ENCODE results near the gene LPAR2. TPM values are rescaled to one million over a fixed set of nuclear protein-coding genes. Genes with fewer than 3 reads are reported as not detected.

LPAR2 gene
- polyA plus RNA-seq, 1 donor from 2014 or later: 77.1 TPM

DNA sequence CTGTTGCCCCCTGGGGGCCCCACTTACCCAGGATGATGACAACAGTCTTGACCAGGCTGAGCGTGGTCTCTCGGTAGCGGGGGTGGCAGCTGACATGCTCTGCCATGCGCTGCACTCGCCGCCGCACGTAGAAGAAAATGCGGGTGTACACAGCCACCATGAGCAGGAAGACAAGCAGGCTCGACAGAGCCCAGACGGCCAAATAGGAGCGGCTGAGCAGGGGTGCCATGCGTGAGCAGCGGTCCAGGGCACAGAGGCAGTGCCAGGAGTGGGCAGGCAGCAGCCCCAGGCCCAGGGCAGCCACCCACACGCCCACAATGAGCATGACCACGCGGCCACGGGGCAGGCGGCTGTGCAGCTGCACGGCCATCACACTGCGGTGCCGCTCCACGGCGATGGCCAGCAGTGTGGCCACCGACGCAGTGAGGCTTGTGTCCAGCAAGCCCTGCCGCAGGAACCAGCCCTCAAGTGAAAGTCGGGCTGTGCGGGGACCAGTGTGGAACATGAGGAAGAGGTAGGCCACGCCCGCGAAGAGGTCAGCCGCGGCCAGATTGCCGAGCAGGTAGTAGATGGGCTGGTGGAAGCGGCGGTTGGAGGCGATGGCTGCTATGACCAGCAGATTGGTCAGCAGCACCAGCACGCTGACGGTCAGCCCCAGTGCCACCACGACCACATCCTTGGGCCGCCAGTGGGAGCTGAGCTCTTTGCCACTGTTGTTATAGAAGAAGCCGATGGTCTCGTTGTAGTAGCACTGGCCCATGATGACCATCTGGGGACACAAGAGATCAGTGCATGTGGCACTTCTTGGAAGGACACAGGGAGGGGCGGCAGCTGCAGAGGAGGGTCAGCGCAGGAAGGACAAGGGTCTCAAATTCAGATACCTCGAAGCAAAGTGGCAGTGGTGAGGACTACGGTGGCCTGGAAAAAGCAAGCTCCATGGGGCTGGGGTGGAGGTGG, 1.2 kb downstream of the LPAR2 start:
- TF ChIP-seq MXI1 (conservative IDR thresholded peaks at IDR 0.05; ENCODE audit: poor library complexity, severe bottlenecking): no peak
- TF ChIP-seq, protein P1, sequence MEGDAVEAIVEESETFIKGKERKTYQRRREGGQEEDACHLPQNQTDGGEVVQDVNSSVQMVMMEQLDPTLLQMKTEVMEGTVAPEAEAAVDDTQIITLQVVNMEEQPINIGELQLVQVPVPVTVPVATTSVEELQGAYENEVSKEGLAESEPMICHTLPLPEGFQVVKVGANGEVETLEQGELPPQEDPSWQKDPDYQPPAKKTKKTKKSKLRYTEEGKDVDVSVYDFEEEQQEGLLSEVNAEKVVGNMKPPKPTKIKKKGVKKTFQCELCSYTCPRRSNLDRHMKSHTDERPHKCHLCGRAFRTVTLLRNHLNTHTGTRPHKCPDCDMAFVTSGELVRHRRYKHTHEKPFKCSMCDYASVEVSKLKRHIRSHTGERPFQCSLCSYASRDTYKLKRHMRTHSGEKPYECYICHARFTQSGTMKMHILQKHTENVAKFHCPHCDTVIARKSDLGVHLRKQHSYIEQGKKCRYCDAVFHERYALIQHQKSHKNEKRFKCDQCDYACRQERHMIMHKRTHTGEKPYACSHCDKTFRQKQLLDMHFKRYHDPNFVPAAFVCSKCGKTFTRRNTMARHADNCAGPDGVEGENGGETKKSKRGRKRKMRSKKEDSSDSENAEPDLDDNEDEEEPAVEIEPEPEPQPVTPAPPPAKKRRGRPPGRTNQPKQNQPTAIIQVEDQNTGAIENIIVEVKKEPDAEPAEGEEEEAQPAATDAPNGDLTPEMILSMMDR (IDR thresholded peaks at IDR 0.05; ENCODE audit: poor library complexity, severe bottlenecking): no peak
- TF ChIP-seq SMC3 (conservative IDR thresholded peaks at IDR 0.05; ENCODE audit: poor library complexity): no peak
- TF ChIP-seq EZH2 (IDR thresholded peaks at IDR 0.05; ENCODE audit: borderline replicate concordance, insufficient read depth, low read length, poor library complexity, severe bottlenecking): no peak
- TF ChIP-seq, protein P2, sequence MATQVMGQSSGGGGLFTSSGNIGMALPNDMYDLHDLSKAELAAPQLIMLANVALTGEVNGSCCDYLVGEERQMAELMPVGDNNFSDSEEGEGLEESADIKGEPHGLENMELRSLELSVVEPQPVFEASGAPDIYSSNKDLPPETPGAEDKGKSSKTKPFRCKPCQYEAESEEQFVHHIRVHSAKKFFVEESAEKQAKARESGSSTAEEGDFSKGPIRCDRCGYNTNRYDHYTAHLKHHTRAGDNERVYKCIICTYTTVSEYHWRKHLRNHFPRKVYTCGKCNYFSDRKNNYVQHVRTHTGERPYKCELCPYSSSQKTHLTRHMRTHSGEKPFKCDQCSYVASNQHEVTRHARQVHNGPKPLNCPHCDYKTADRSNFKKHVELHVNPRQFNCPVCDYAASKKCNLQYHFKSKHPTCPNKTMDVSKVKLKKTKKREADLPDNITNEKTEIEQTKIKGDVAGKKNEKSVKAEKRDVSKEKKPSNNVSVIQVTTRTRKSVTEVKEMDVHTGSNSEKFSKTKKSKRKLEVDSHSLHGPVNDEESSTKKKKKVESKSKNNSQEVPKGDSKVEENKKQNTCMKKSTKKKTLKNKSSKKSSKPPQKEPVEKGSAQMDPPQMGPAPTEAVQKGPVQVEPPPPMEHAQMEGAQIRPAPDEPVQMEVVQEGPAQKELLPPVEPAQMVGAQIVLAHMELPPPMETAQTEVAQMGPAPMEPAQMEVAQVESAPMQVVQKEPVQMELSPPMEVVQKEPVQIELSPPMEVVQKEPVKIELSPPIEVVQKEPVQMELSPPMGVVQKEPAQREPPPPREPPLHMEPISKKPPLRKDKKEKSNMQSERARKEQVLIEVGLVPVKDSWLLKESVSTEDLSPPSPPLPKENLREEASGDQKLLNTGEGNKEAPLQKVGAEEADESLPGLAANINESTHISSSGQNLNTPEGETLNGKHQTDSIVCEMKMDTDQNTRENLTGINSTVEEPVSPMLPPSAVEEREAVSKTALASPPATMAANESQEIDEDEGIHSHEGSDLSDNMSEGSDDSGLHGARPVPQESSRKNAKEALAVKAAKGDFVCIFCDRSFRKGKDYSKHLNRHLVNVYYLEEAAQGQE (IDR thresholded peaks at IDR 0.05; ENCODE audit: borderline replicate concordance): no peak
- TF ChIP-seq RAD21 (conservative IDR thresholded peaks at IDR 0.05): no peak
- TF ChIP-seq TAF1 (IDR thresholded peaks at IDR 0.05; ENCODE audit: low read depth): no peak
- TF ChIP-seq EP300 (conservative IDR thresholded peaks at IDR 0.05; ENCODE audit: poor library complexity, severe bottlenecking): no peak
- TF ChIP-seq POLR2AphosphoS5 (IDR thresholded peaks at IDR 0.05): no peak
- Histone ChIP-seq H3K4me2 (ENCODE audit: low read length) (peak overlapping the region; percentile 78), H3K4me3 (ENCODE audit: low read length) (peak overlapping the region; percentile 71), H3K9ac (ENCODE audit: low read length) (peak overlapping the region; percentile 67), H4K20me1 (ENCODE audit: insufficient read depth) (no peaks in the 10 kb centered on the region), H3K9me2 (ENCODE audit: insufficient read depth, low read length) (no peaks in the 10 kb centered on the region), H3K27ac (ENCODE audit: low read length) (peak overlapping the region; percentile 37), H3F3A (ENCODE audit: insufficient read depth, low read length, poor library complexity, severe bottlenecking) (no peaks in the 10 kb centered on the region), H3K36me3 (ENCODE audit: insufficient read depth, low read length) (peaks cover 5% of the 10 kb centered on the region), H3K79me2 (replicated peaks; ENCODE audit: insufficient read depth, low read length) (no peaks in the 10 kb centered on the region), H3K27me3 (ENCODE audit: insufficient read depth, low read depth, low read length) (no peaks in the 10 kb centered on the region), H2AFZ (ENCODE audit: low read depth, low read length) (no peak overlapping the region), H3K9me3 (ENCODE audit: low read length) (no peaks in the 10 kb centered on the region)

DNA sequence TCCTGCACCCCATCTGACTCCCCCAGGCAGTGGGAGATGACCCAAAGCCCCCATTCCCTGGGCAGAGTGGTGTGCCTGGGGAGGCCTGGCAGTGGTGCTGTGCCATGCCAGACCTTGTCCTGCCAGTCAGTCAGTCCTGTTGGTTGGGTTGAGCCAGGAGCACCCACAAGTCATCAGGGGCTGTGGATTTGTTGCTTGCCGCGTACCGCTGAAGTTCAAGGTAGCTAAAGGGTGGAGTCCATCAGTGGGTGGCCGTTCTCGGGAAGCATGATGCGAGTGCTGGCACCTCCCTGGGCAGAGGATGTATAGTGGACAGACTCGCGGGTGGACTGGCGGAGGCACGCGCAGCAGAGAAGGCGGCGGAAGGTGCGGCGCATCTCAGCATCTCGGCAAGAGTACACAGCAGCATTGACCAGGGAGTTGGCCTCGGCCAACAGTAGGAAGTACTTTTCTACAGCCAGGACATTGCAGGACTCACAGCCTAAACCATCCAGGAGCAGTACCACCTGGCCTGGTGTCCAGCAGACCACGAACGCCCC, 3.9 kb downstream of the LPAR2 start:
- Histone ChIP-seq H3K27ac (ENCODE audit: low read length) (no peak overlapping the region), H3K36me3 (ENCODE audit: insufficient read depth, low read length) (peaks cover 5% of the 10 kb centered on the region), H3K9me3 (ENCODE audit: low read length) (no peaks in the 10 kb centered on the region), H3K79me2 (replicated peaks; ENCODE audit: insufficient read depth, low read length) (no peaks in the 10 kb centered on the region), H3K9me2 (ENCODE audit: insufficient read depth, low read length) (no peaks in the 10 kb centered on the region), H3K4me2 (ENCODE audit: low read length) (no peak overlapping the region), H3F3A (ENCODE audit: insufficient read depth, low read length, poor library complexity, severe bottlenecking) (no peaks in the 10 kb centered on the region), H3K27me3 (ENCODE audit: insufficient read depth, low read depth, low read length) (no peaks in the 10 kb centered on the region), H3K9ac (ENCODE audit: low read length) (no peak overlapping the region), H3K4me3 (ENCODE audit: low read length) (no peak overlapping the region), H4K20me1 (ENCODE audit: insufficient read depth) (no peaks in the 10 kb centered on the region), H2AFZ (ENCODE audit: low read depth, low read length) (no peak overlapping the region)
- TF ChIP-seq, protein P2 (IDR thresholded peaks at IDR 0.05; ENCODE audit: borderline replicate concordance): no peak
- TF ChIP-seq EP300 (conservative IDR thresholded peaks at IDR 0.05; ENCODE audit: poor library complexity, severe bottlenecking): no peak
- TF ChIP-seq, protein P1 (IDR thresholded peaks at IDR 0.05; ENCODE audit: poor library complexity, severe bottlenecking): no peak
- TF ChIP-seq SMC3 (conservative IDR thresholded peaks at IDR 0.05; ENCODE audit: poor library complexity): no peak
